NT2/D1 (cell line): ENCODE data around the gene STIM2.

Source experiments
- SUZ12 ChIP-seq: IDR thresholded peaks from 2 replicates; pipeline ENCODE4 v1.6.1; 2011; ENCODE audit not compliant: insufficient read length, insufficient read depth; ENCODE audit errors: extremely low read depth
- YY1 ChIP-seq: IDR thresholded peaks from 2 replicates; pipeline ENCODE4 v1.6.1; 2011; ENCODE audit not compliant: insufficient read length, insufficient read depth

- TF ChIP-seq SUZ12 (no peak), YY1 (no peak)
These were observed 86.7 kb downstream of the STIM2 start for GRCh38 chr4:26947318-26947717.
